ELF-1 (cell line): ENCODE measurements around the gene VPS26B.
"Not testable (repeated sequence)": the region's sequence is repeated elsewhere in the genome, so short reads cannot be mapped to it uniquely, and the experiment has no call there.

Source experiments
- DNase-seq: peaks from one replicate; pipeline ENCODE4 v3.0.0-alpha.2; 2016; ENCODE audit warnings: low read depth, low spot score

VPS26B gene

DNA sequence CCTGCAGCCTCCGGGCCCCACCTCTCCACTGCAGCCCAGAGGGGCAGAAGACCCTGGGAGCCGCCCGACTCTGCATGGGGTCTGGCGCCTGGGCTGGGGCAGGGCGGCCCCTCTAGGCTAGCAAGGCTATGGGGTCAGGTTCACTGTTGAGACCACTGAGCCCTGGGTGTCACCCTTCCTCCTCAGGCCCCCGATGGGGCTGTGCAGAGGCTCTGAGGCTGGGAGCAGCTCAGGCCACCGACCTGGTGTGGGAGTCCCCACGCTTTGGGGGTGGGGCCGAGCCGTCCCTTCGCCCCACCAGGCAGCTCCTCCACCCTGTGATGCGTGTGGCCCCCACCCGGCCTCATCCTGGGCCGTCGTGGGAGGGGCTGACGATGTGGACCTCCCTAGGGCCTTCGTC, 57.2 kb downstream of the VPS26B start:
- DNase-seq: not testable (repeated sequence)

DNA sequence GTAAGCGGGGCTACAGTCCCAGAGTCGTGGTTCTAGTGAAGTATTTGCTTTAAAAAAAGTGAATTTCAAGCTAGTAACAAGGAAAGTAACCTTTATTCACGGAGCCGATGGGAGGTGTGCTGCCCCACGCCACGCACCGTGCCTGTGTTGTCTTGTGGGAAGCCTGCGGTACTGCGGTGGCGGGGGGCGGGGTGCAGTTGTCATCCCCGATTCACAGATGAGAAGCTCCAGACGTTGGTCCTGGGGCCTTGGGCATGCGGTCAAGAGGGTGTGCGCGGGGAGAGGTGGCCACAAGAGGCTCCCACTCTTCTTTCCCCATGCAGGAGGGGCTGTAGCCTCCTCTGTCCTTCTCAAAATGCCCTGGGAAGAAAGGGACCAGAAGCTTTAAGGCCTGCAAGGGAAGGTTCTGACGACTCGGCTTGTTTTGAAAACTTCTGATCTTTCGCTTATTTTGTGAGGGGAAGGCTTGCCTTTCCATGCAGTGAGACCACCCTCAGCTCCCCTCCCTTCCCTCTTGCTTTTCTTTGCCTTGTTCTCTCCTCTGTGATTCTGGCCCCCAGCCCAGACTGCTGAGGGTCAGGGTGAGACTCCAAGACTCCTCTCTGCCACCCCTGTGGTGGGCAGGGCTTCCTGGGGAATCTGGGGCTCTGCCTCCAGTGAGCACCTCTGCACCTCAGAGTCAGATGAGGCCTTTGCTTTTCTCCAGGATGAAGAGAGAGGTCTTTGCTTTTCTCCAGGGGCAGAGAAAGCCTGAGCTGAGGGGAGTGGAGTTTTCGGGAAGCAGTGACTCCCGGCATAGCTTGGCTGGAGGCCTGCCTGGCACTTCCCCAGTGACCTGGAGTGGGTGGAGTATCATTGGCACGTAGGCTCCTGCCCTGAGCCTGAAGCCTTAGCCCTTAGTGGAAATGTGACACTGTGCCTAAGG, 57.9 kb downstream of the VPS26B start:
- DNase-seq: no peak

DNA sequence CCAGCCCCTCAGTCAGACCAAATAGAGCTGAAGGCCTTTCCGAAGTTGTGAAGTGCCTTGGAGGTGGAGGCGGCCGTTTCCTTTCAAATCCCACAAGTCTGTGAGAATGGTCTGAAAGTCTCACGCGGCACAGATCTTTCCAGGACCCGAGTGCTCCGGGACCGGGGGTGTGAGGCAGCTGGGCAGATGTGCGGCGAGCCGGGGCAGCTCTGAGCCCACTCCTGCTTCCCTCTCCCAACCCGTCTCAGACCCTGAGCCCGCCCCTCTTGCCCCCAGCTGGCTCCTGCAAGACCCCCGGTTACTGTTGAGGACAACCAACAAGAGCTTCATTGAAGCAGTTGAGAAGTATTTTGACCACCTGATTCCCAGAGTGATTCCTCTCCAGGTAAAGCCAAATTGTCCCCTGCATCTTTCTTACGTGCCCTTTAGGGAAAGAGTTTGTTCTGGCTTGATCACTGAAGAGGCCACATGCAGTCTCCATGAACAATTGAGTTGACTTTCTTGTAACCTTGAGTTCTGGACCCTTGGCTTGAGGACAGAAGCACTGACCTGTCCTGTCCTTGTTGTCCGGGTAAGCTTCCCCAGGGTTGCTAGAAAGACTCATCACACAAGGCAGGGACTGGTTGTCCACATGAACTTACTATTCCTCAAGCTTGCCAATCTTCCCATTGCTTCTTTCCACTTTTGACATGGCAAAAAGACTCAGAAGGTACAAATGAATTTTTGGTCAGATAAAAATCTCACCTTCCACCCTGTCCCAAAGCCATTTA, 59.2 kb downstream of the VPS26B start:
- no peak for DNase-seq

- DNase-seq: not testable (repeated sequence)
Observed at GRCh38 chr11:134284349-134284748, 59.9 kb downstream of the VPS26B start.

DNA sequence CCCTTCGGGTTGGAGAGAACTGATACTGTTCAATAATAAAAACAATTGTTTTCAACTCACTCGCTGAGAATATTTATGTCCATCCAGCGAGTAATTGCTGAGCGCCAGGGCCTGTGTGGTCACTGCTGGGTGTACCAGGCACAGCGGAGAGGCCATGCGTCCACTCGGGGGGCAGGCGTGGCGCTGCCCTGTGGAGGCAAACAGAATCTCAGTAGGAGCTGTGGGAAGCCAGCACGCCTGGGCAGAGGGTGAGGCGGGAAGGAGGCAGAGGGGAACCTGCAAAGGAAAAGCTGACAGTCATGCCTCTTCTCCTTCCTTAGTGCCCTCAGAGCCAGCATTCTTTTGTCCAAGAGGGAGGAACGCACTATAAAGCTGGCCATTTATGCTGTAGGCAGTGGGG, 63.1 kb downstream of the VPS26B start:
- DNase-seq: no peak

DNA sequence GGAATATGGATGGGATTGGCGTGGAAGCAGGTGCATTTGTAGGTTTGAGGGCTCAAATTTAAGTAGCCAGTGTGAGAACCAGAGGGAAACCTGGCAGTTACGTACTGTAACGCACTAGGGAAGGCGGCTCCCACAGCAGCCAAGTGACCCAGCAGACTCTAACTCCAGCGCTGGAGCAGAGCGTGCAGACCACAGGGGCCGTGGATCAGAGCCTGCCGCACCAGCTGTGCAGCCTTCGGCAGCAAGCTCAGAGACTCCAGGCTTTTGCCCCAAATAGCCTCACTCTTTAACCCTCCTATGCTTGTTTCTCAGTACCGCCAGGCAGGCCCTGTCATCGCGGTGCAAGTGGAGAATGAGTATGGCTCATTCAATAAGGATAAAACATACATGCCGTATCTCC, 64.0 kb downstream of the VPS26B start:
- DNase-seq: no peak

GRCh38 chr11:134289167-134289566, 64.7 kb downstream of the VPS26B start:
- DNase-seq: no peak

- DNase-seq: no peak
Observed at GRCh38 chr11:134289789-134290188, 65.3 kb downstream of the VPS26B start.

- no peak for DNase-seq
Observed at GRCh38 chr11:134290646-134291045, 66.2 kb downstream of the VPS26B start.

- DNase-seq: no peak
Observed at GRCh38 chr11:134291196-134291595, 66.7 kb downstream of the VPS26B start.

DNA sequence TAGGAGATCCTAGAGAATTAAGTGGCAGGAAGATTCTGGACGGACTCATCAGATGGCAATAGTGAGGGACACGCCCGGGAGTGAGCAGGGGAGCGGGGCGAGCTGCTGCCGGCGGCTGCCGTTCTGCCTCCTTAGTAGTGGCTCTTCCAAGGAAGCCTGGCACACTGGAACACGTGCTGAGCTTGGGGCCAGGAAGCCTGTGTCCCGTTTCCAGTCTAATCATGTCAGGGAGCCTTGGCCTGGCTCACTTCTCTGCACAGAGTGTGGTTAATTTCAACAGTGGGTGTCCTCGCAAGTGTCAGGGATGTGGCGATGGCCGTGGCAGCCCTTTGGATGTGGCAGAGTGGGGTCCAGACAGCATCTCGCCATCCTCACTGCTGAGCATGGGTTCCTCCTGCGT, 68.2 kb downstream of the VPS26B start:
- DNase-seq: no peak

DNA sequence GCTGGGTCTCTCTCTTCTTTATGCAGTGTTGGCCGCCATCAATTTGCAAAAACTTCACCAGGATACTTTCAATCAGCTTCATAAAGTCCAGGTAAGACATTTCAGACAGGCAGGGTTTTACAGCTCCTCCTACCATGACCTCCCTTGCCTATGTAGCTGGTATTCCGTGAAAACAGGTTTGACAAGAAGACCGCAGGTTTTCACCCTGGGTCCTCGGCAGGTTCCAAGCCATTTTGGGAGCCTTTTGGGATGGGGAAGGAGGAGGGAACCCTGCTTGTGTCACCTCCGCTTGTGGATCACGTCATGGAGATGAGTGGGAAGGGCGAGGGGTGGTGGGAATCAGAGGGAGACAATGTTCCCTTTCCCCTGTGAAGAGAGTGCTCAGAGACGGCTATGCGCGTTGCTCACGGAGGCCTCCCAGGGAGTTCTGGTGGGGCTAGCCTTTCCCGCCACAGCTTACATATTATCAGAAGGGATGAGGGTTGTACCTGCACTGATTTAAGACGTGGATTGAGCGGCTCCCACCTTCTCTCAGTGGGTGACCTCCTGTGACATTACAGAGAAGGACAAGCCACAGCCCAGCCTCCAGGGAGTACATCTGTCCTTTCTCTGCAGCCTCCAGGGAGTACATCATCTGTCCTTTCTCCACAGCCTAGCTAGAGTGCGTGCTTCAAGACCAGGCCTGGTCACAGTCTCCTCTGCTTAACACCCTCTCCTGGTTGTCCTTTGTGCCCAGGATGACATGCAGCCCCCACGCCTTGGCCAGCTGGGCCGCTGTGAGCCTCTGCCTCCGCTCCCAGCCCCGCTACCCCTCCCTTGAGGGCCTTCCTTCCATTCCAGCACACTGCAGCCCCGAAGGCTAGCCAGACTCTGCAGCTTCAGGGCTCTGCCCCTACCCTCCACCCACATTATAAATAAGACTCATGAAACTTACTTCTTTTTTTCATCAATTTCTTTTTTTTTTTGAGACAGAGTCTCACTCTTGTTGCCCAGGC, 68.9 kb downstream of the VPS26B start:
- DNase-seq: peak; percentile 25

DNA sequence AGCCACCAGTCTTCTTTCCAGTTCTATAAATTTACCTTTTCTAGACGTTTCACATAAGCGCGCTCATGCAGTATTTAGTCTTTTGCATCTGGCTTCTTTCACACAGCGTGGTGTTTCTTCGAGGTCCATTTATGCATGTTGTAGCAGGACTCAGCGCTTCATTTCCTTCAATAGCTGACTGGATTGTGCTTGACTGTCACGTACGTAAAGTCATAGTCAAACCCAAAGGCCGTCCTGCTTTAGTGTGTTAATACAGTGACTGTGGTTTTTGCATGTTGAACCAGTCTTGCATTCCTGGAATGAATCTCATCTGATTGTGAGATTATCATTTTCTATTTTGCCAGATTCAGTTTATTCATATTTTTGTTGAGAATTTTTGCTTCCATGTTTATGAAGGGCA, 70.2 kb downstream of the VPS26B start:
- DNase-seq: no peak
